ENCODE results near the gene PTPRU.

The PTPRU gene

GRCh38 chr1:29343476-29343875 lies 107.2 kb downstream of the PTPRU start:
- DNase-seq: no peak

- no peak for DNase-seq
These were observed 107.6 kb downstream of the PTPRU start for GRCh38 chr1:29343908-29344307.

- DNase-seq: no peak
These were observed 108.0 kb downstream of the PTPRU start for GRCh38 chr1:29344336-29344735.

GRCh38 chr1:29346576-29346975 lies 110.3 kb downstream of the PTPRU start:
- DNase-seq: no peak

- no peak for DNase-seq
These were observed 113.7 kb downstream of the PTPRU start for GRCh38 chr1:29349871-29350491.

- DNase-seq: no peak
These were observed 116.5 kb downstream of the PTPRU start for GRCh38 chr1:29352719-29353420.

GRCh38 chr1:29354511-29355098 lies 118.3 kb downstream of the PTPRU start:
- no peak for DNase-seq

- no peak for DNase-seq
These were observed 119.1 kb downstream of the PTPRU start for GRCh38 chr1:29355375-29355774.

GRCh38 chr1:29356663-29357062 lies 120.3 kb downstream of the PTPRU start:
- no peak for DNase-seq

- DNase-seq: no peak
These were observed 121.1 kb downstream of the PTPRU start for GRCh38 chr1:29357452-29357851.

- DNase-seq: no peak
These were observed 121.9 kb downstream of the PTPRU start for GRCh38 chr1:29358183-29358582.

GRCh38 chr1:29360768-29361167 lies 124.4 kb downstream of the PTPRU start:
- no peak for DNase-seq

GRCh38 chr1:29361686-29362085 lies 125.4 kb downstream of the PTPRU start:
- DNase-seq: no peak

GRCh38 chr1:29362116-29362515 lies 125.8 kb downstream of the PTPRU start:
- no peak for DNase-seq

GRCh38 chr1:29362764-29363163 lies 126.4 kb downstream of the PTPRU start:
- DNase-seq: no peak

- DNase-seq: no peak
These were observed 127.2 kb downstream of the PTPRU start for GRCh38 chr1:29363536-29363935.

- no peak for DNase-seq
These were observed 127.9 kb downstream of the PTPRU start for GRCh38 chr1:29364101-29364678.

- DNase-seq: no peak
These were observed 129.8 kb downstream of the PTPRU start for GRCh38 chr1:29365906-29366670.

- no peak for DNase-seq
These were observed 132.9 kb downstream of the PTPRU start for GRCh38 chr1:29368936-29369932.

GRCh38 chr1:29370067-29370466 lies 133.7 kb downstream of the PTPRU start:
- DNase-seq: no peak

GRCh38 chr1:29371332-29371731 lies 135.0 kb downstream of the PTPRU start:
- no peak for DNase-seq

GRCh38 chr1:29372108-29372507 lies 135.8 kb downstream of the PTPRU start:
- DNase-seq: no peak
